HG03064 (cell line): ENCODE measurements around the gene BEX1.
"Not testable (repeated sequence)": the region's sequence is repeated elsewhere in the genome, so short reads cannot be mapped to it uniquely, and the experiment has no call there.

Source experiments
- ATAC-seq: cut with Tn5 transposase; IDR thresholded peaks from one replicate; pipeline ENCODE4 v1.9.1; 2021; ENCODE audit warnings: low read depth; ENCODE audit not compliant: unreplicated experiment

Gene BEX1

DNA sequence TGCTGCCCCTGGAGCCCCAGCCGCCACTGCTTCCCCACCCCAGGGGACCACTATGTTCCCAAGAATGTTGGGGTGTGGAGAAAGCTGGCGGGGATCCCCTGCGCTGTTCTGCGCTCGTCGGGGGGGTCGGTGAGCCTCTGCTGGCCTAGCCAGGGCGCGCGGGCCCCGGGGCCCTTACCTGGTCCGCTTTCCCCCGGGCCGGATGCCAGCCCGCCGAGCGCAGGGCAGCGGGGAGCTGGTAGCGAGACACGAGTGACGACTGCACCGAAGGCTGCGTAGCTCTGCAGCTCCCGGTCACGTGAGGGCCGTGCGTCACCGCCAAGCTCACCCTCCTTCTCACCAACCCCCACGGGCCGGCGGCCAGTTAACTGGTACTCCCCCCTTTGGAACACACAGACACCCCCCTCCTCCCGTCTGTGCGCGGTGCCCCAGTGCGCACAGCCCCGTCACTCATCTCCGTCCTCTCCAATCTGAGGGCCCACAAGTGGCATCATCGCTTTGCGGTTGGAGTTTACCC lies at the start of gene BEX1:
TSS of gene BEX1 (minus strand) at position 254 of the 517 bp plus-strand sequence. CDS start 897 bp downstream, outside the sequence.
- ATAC-seq: no peak

GRCh38 chrX:103109497-103109896 lies 45.5 kb upstream of the BEX1 start:
- ATAC-seq: not testable (repeated sequence)

- ATAC-seq: no peak
These were observed 43.9 kb upstream of the BEX1 start for GRCh38 chrX:103107836-103108235.

DNA sequence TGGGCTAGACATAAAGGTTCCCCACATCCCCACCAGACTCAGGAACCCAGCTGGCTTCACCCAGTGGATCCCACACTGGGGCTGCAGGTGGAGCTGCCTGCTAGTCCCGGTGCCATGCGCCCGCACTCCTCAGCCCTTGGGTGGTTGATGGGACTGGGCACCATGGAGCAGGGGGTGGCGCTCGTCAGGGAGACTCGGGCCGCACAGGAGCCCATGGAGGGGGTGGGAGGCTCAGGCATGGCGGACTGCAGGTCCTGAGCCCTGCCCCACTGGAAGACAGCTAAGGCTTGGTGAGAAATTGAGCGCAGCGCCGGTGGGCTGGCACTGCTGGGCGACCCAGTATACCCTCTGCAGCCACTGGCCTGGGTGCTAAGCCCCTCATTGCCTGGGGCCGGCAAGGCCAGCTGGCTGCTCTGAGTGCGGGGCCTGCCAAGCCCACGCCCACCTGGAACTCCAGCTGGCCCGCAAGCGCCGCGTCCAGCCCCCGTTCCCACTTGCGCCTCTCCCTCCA lies 43.3 kb upstream of the BEX1 start:
- ATAC-seq: not testable (repeated sequence)

DNA sequence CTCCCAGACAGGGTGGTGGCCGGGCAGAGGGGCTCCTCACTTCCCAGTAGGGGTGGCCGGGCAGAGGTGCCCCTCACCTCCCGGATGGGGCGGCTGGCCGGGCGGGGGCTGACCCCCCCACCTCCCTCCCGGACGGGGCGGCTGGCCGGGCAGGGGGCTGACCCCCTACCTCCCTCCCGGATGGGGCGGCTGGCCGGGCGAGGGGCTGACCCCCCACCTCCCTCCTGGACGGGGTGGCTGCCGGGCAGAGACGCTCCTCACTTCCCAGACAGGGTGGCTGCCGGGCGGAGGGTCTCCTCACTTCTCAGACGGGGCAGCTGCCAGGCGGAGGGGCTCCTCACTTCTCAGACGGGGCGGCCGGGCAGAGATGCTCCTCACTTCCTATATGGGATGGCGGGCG lies 40.4 kb upstream of the BEX1 start:
- not testable (repeated sequence) for ATAC-seq

GRCh38 chrX:103103866-103104265 lies 39.9 kb upstream of the BEX1 start:
- not testable (repeated sequence) for ATAC-seq

DNA sequence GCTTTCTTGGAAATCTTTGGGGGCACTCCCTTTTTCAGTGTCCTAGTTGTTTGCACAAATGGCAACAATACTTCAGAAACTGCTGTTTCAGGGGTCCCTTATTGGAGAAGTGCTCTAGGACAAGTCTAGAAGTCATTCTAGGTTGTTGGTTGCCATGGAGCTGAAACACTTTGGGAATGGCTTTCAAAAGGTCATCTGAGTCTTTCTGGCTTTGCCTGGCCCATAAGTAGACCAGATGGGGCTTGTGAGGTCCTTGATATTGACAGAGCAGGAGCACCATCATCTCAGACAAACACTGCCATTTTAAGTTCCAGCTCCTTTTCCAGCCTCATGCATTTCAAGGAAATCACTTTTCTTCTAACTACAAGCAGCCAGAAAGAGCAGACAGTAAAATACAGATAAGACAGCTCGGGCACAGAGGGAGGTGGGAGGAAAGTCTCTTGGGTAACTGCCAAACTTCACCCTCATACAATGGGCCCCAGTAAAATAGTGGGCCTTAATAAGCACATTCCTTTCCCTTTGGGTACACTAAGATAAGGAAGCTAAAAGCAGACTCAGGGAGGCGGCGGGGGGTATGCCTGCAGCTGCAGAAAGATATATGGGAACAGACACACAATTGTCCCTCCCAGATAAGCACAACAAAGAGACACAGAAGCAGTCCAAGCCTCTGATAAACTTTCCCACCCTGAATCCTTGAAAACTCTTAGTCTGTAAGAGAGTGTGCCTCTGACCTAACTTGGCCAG lies 37.5 kb upstream of the BEX1 start:
- ATAC-seq: no peak

DNA sequence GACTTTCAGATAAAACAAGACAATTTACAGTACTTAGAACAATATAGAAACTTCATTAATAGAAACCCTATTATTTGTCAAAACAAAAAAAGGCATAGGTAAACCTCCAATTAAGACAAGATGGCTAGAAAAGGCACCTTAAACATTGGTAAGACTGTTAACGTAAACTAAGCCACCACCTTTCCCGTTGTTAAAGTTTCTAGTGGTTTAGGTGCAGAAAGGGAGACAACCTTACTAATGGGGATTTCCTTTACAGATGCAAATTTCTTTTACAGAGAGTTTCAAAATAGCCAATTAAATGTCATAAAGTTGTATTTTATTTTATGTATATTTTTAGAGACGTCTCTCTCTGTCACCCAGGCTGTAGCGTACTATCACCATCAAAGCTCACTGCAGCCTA lies 36.5 kb upstream of the BEX1 start:
- no peak for ATAC-seq

GRCh38 chrX:103099691-103100090 lies 35.7 kb upstream of the BEX1 start:
- ATAC-seq: no peak

DNA sequence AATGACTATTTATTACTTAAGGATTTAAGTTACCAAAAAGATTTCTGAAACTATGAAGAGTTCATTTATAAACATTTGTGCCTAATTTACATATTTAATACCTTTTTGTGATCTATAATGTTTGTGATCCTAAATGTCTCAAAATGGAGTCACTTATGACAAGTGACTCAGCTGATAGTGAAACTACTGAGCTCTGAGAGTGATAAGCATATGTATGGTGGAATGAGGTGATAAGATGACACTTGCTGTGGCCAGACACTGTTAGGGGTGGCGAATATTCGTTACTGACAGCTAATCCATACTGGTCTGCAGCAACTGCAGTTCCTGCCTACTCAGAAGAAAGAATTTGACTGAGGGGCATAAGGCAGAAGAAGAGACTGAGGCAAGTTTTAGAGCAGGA lies 34.5 kb upstream of the BEX1 start:
- no peak for ATAC-seq

DNA sequence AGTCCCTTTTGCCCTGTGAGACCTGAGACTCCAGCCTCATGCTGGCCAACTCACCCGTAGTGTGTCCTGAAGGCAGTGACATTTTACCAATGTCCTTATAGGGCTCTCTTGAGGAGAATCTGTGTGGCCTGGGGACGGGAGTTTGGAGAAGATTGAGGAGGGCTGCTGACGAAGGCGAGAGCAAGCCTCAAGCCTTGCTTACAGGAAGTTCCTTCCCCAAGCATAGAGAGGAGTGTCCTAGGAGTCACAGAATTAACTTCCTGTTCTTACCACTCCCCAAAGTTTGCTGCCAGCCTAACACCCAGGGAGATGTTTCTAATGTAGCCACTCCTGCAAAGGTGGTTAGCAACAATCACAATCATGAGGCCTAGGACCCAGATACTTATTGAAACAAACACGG lies 29.0 kb upstream of the BEX1 start, which contains the start of gene NXF3:
TSS of gene NXF3 (minus strand) at position 202 of the 400 bp plus-strand sequence. CDS start at position 82, 120 bp downstream.
- no peak for ATAC-seq

DNA sequence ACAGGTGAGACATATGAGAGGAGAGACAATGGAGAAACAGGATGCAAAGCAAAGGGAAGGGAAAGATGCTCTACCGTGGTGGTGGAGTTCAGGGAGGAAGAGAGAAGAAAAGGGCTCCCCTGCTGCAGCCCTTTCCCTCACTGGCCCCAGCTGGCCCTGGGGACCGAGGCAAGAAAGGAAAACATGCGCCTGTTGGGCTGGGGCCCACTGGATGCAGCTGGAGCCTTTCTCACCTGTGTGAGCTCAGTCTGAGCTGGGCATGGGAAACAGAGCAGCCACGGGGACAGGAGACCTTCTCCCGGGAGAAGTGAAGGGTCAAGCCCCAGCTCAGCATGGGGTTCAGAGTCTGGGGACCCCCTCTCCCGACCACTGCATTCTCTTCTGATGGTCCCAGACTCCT lies 17.1 kb upstream of the BEX1 start:
- ATAC-seq: no peak

DNA sequence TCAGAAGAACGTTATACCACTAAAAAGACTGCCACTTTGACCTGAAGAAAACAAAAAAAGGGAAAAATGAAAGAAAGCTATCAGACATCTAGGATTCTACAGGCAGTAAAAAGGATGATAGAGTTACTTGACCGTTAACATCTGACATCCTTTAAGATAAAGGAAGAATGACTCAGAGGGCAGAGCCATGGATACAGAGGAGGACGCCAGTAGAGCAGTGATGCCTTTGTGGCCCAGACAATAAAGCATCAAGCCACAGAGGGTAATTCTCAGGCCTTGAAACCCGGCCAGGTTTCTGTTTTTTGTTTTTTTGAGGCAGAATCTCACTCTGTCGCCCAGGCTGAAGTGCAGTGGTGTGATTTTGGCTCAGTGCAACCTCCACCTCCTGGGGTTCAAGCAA lies 9.5 kb upstream of the BEX1 start:
- ATAC-seq: no peak

DNA sequence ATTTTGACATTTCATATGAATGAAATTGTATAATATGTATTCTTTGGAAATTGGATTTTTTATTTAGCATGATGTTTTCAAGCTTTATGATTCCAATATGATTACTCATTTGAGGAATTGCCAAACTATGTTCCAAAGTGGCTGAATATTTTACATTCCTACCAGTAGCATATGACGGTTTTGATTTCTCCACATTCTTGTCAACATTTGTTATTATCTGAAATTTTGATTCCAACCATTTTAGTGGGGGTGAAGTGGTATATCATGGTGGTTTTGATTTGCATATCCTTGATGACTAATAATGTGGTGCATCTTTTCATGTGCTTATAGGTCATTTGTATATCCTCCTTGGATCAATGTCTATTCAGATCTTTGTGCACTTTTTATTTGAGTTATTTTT lies 2.6 kb upstream of the BEX1 start:
- no peak for ATAC-seq

- ATAC-seq: no peak
These were observed 653 bp downstream of the BEX1 start for GRCh38 chrX:103063191-103063845.

GRCh38 chrX:103061486-103061885 lies 2.5 kb downstream of the BEX1 start:
- no peak for ATAC-seq

- no peak for ATAC-seq
These were observed 7.1 kb downstream of the BEX1 start for GRCh38 chrX:103056902-103057301.

DNA sequence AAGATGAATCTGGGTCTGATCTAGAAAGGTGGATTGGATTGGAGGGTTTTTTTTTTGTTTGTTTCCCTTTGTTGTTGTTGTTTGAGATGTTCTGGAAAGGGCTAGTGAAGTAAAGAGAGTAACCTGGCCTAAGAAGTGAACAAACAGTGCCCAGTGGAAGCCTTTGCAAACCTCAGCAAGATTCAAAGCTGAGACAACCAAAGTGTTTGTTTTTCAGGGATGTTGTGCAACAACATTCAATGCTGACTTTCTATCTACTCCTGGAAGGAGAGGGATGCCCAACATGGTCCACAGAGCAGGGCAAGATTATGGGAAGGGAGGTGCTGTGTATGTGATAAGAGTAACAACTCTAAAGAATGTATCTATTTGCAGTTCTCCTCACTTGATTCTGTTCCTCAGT lies 11.3 kb downstream of the BEX1 start:
- ATAC-seq: no peak

DNA sequence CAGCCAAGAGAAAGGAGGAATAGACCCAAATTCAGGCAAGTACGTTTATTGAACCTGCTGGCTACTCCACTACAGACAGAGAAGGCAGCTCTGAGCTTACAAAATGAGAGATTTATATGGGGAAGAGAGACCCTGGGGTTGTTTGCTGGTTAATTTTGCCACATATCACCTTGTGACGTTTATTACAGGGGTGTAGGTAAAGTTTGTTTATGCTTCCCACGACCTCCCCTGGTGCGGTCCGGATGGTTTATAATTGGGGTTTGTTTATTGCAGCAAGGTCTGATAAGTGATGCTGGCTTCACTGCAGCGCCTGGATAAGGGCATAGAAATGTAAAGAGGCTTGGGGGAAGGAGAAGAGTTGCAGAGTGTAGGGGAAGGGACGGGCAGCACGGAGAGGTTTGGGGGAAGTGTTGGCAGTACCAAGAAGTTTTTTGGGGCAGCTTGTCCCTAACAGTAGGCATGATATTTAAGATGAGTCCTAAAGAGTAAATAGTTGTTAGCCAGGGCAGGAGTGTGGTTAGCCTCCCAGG lies 12.6 kb downstream of the BEX1 start:
- no peak for ATAC-seq

GRCh38 chrX:103033371-103033770 lies 30.6 kb downstream of the BEX1 start:
- ATAC-seq: not testable (repeated sequence)

GRCh38 chrX:103017542-103017941 lies 46.4 kb downstream of the BEX1 start:
- ATAC-seq: no peak
